Measurements from ENCODE around the gene ABCA12.

DNA sequence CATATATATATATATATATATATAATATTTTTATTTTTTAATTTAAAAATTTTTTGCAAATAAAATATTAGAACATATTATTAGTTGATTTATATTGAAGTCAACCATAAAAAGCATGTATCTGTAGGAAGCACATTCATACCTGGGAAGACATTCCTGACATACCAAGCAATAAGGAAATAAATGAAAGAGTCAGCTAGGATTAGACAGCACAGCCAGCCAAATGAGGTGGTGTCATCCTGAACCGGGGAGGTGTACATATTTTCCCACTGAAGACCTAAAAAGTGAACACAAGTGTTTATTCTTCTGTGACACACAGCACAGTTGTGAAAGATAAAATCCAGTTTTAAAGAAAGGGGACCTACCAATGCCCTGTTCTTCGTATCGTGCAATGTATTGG is 149.2 kb downstream of the ABCA12 start:
- no peak for TF ChIP-seq SP5 (CRISPR knock-in tag; IDR thresholded peaks at IDR 0.05; ENCODE audit: borderline replicate concordance, low read depth)
- TF ChIP-seq CEBPB (IDR thresholded peaks at IDR 0.05; ENCODE audit: borderline replicate concordance, low read depth, low read length) = no peak
- no peak for TF ChIP-seq ATF3 (CRISPR knock-in tag; IDR thresholded peaks at IDR 0.05)
- no peak for TF ChIP-seq ZNF232 (CRISPR knock-in tag; IDR thresholded peaks at IDR 0.05; ENCODE audit: borderline replicate concordance)

All from HepG2 (cell line).